ENCODE measurements around the gene DIAPH2. TPM values are rescaled to one million over a fixed set of nuclear protein-coding genes. Genes with fewer than 3 reads are reported as not detected.

Gene DIAPH2
- total and polyA plus RNA-seq, 2 experiments from 2014 or later, result 16.2 to 56.6 TPM

- Histone ChIP-seq H3K4me2 (no peak overlapping the region), H3K27me3 (ENCODE audit: insufficient read depth) (no peaks in the 10 kb centered on the region), H3K9me2 (ENCODE audit: insufficient read depth) (no peaks in the 10 kb centered on the region), H3F3A (replicated peaks; ENCODE audit: low read depth) (no peaks in the 10 kb centered on the region), H3K36me3 (ENCODE audit: insufficient read depth) (no peaks in the 10 kb centered on the region), H3K4me1 (ENCODE audit: insufficient read depth) (no peaks in the 10 kb centered on the region), H4K20me1 (replicated peaks; ENCODE audit: insufficient read depth) (no peaks in the 10 kb centered on the region), H2AFZ (no peak overlapping the region), H3K27ac (ENCODE audit: low read depth) (no peak overlapping the region), H3K79me2 (replicated peaks; ENCODE audit: insufficient read depth) (no peaks in the 10 kb centered on the region), H3K4me3 (no peak overlapping the region)
- no peaks in the 10 kb centered on the region for H3K4me1 Mint-ChIP-seq
- peaks cover 29% of the 10 kb centered on the region for H3K36me3 Mint-ChIP-seq (ENCODE audit: low read depth)
- H3K4me3 Mint-ChIP-seq, result no peak overlapping the region
- H3K27me3 Mint-ChIP-seq (ENCODE audit: insufficient read depth, low read depth, poor library complexity), result no peaks in the 10 kb centered on the region
- ATAC-seq (no peak), DNase-seq (ENCODE audit: low spot score) (no peak)
- no peak overlapping the region for H3K27ac Mint-ChIP-seq
- TF ChIP-seq ZNF114 (CRISPR knock-in tag; IDR thresholded peaks at IDR 0.05) (no peak), POLR2AphosphoS5 (IDR thresholded peaks at IDR 0.05; ENCODE audit: low read depth) (no peak), EZH2phosphoT487 (IDR thresholded peaks at IDR 0.05; ENCODE audit: unreplicated experiment) (no peak), NANOG (IDR thresholded peaks at IDR 0.05; ENCODE audit: borderline replicate concordance) (no peak), ZNF331 (CRISPR knock-in tag; IDR thresholded peaks at IDR 0.05; ENCODE audit: low read depth) (no peak), CTCF (conservative IDR thresholded peaks at IDR 0.05; ENCODE audit: low read depth in 2 of 2) (no peak), JUNB (IDR thresholded peaks at IDR 0.05; ENCODE audit: unreplicated experiment) (no peak), REST (IDR thresholded peaks at IDR 0.05; ENCODE audit: unreplicated experiment) (no peak), ZNF462 (CRISPR knock-in tag; IDR thresholded peaks at IDR 0.05) (no peak), CREB1 (CRISPR knock-in tag; IDR thresholded peaks at IDR 0.05; ENCODE audit: low read depth) (no peak), EZH2 (IDR thresholded peaks at IDR 0.05; ENCODE audit: low read depth, unreplicated experiment) (no peak), STAT1 (IDR thresholded peaks at IDR 0.05; ENCODE audit: unreplicated experiment) (no peak)
- TF ChIP-seq, protein P1, sequence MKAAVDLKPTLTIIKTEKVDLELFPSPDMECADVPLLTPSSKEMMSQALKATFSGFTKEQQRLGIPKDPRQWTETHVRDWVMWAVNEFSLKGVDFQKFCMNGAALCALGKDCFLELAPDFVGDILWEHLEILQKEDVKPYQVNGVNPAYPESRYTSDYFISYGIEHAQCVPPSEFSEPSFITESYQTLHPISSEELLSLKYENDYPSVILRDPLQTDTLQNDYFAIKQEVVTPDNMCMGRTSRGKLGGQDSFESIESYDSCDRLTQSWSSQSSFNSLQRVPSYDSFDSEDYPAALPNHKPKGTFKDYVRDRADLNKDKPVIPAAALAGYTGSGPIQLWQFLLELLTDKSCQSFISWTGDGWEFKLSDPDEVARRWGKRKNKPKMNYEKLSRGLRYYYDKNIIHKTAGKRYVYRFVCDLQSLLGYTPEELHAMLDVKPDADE (IDR thresholded peaks at IDR 0.05), result no peak
- H3K9me3 Mint-ChIP-seq, result peaks cover 21% of the 10 kb centered on the region
Observed at GRCh38 chrX:97531825-97532224, 847.2 kb downstream of the DIAPH2 start.

All from GM23338 (cell line).